Endothelial cell of umbilical vein (primary cell): ENCODE data around the gene FZD2. TPM values are rescaled to one million over a fixed set of nuclear protein-coding genes. Genes with fewer than 3 reads are reported as not detected.

Experiments
- BruUV-seq: library from RNA; stranded (reverse); fragments of 400-500 nt; replicated peaks from 2 replicates; lab custom pipeline; 2021; lab: Mats Ljungman, UMichigan
- CTCF ChIA-PET: fragments of 300-600, 350-600 bp; sonication (Branson Sonifier 250); formaldehyde crosslinking; loops from one replicate; lab custom pipeline; 2021; ENCODE audit warnings: antibody characterized with exemption, inconsistent platforms; lab: Charles Lee
- POLR2A ChIA-PET: fragments of 300-600, 350-600 bp; sonication (Branson Sonifier 250); formaldehyde crosslinking; loops from one replicate; lab custom pipeline; 2021; ENCODE audit warnings: antibody characterized with exemption, inconsistent platforms; lab: Charles Lee
- DNase-seq: peaks from one replicate; pipeline ENCODE4 v3.0.0-alpha.2; 2011; ENCODE audit warnings: low read depth, low spot score
- FAIRE-seq: peaks from 2 replicates; lab custom pipeline; 2011; peaks lifted over from hg19 to GRCh38; lab: Jason Lieb, UNC
- H2AFZ ChIP-seq: 2 replicates; pipeline ENCODE4 v1.6.0; 2012; ENCODE audit warnings: low read depth, low read length, control low read depth, inconsistent platforms
- H3K27ac ChIP-seq: 2 replicates; pipeline ENCODE4 v1.5.1; 2011; ENCODE audit warnings: low read depth, mild to moderate bottlenecking, control low read depth, low read length, moderate library complexity; ENCODE audit not compliant: insufficient read depth
- H3K27me3 ChIP-seq, 2 experiments: 2 replicates each; pipeline versions ENCODE4 v1.6.0 to v1.6.1; 2011; ENCODE audit warnings: low read length in 2 of 2, mixed read lengths in 1 of 2; ENCODE audit not compliant: control insufficient read depth in 2 of 2, insufficient read depth in 2 of 2
- H3K36me3 ChIP-seq, 2 experiments: 2 replicates in 1 of 2; 3 replicates in 1 of 2; pipeline ENCODE4 v1.5.1; 2011; ENCODE audit warnings: low read length in 2 of 2, mild to moderate bottlenecking in 1 of 2, moderate library complexity in 1 of 2; ENCODE audit not compliant: control insufficient read depth in 2 of 2, insufficient read depth in 2 of 2; ENCODE audit errors: extremely low read depth in 1 of 2
- H3K4me1 ChIP-seq: 3 replicates; pipeline ENCODE4 v1.5.1; 2011; ENCODE audit warnings: mild to moderate bottlenecking, low read length; ENCODE audit not compliant: control insufficient read depth, insufficient read depth; ENCODE audit errors: extremely low read depth
- H3K4me2 ChIP-seq: 2 replicates; pipeline ENCODE4 v1.6.1; 2011; ENCODE audit warnings: low read length, control low read depth, mixed read lengths; ENCODE audit not compliant: insufficient read depth
- H3K4me3 ChIP-seq, 3 experiments: fragments of 200-600 bp in 1 of 3; sonication (generic), shearing (Covaris generic) in 1 of 3; replicated peaks in 1 of 3; 2 replicates each; pipeline ENCODE4 v1.5.1; 2011 to 2016; ENCODE audit warnings: control low read depth in 3 of 3, low read length in 3 of 3, mild to moderate bottlenecking in 2 of 3, inconsistent platforms in 1 of 3, low read depth in 1 of 3, moderate library complexity in 1 of 3; ENCODE audit not compliant: insufficient read depth in 1 of 3
- H3K79me2 ChIP-seq: 2 replicates; pipeline ENCODE4 v1.6.0; 2012; ENCODE audit warnings: low read length, inconsistent platforms; ENCODE audit not compliant: control insufficient read depth, insufficient read depth
- H3K9ac ChIP-seq: replicated peaks from 2 replicates; pipeline ENCODE3; 2011; ENCODE audit warnings: low read length, control low read depth; ENCODE audit not compliant: insufficient read depth; ENCODE audit errors: extremely low read depth
- H3K9me1 ChIP-seq: replicated peaks from 3 replicates; pipeline ENCODE4 v1.6.0; 2011; ENCODE audit warnings: mild to moderate bottlenecking, low read length; ENCODE audit not compliant: control insufficient read depth, insufficient read depth; ENCODE audit errors: extremely low read depth
- H3K9me3 ChIP-seq: replicated peaks from 2 replicates; pipeline ENCODE4 v1.5.1; 2012; ENCODE audit warnings: low read length, inconsistent platforms; ENCODE audit not compliant: control insufficient read depth, insufficient read depth
- H4K20me1 ChIP-seq: replicated peaks from 2 replicates; pipeline ENCODE3; 2011; ENCODE audit warnings: mild to moderate bottlenecking, low read length; ENCODE audit not compliant: control insufficient read depth, insufficient read depth; ENCODE audit errors: extremely low read depth
- EZH2 ChIP-seq: IDR thresholded peaks from 2 replicates; pipeline ENCODE4 v1.6.1; 2012; ENCODE audit warnings: borderline replicate concordance, low read depth, mild to moderate bottlenecking, moderate library complexity, low read length, inconsistent platforms; ENCODE audit not compliant: severe bottlenecking
- FOS ChIP-seq: IDR thresholded peaks from 2 replicates; pipeline ENCODE4 v1.6.1; 2011; ENCODE audit warnings: mild to moderate bottlenecking, low read length, moderate library complexity, borderline replicate concordance; ENCODE audit not compliant: insufficient read depth
- GATA2 ChIP-seq: IDR thresholded peaks from 2 replicates; pipeline ENCODE4 v1.7.0; 2011; ENCODE audit warnings: low read depth, mild to moderate bottlenecking, moderate library complexity, mixed read lengths, low read length; ENCODE audit not compliant: insufficient read length, insufficient read depth
- JUN ChIP-seq: IDR thresholded peaks from 2 replicates; pipeline ENCODE4 v1.6.1; 2011; ENCODE audit warnings: borderline replicate concordance, low read depth; ENCODE audit not compliant: insufficient read length, insufficient read depth
- MAX ChIP-seq: IDR thresholded peaks from 2 replicates; pipeline ENCODE4 v1.6.1; 2011; ENCODE audit not compliant: insufficient read depth, insufficient read length
- MYC ChIP-seq: IDR thresholded peaks from one replicate; pipeline ENCODE4 v1.6.1; 2011; ENCODE audit warnings: mild to moderate bottlenecking, low read depth, low read length
- POLR2A ChIP-seq: IDR thresholded peaks from 2 replicates; pipeline ENCODE4 v1.6.1; 2012; ENCODE audit warnings: low read depth, mild to moderate bottlenecking, control low read depth, low read length
- POLR2AphosphoS5 ChIP-seq: IDR thresholded peaks from 2 replicates; pipeline ENCODE4 v1.6.1; 2012; ENCODE audit warnings: low read depth, mild to moderate bottlenecking, control low read depth, low read length, moderate library complexity; ENCODE audit not compliant: insufficient read depth
- dilution Hi-C: fragments of 300-500 bp; cut with MboI; formaldehyde crosslinking; loops from one replicate; pipeline ENCODE4 v1.15.0; 2019; ENCODE audit warnings: low sequenced_read_pairs; ENCODE audit not compliant: extremely low pct_ligation_motif_present
- intact Hi-C: fragments of 100-400 bp; cut with micrococcal nuclease; formaldehyde crosslinking; loops from one replicate; pipeline ENCODE4 v1.10.0; 2022
- polyA plus RNA-seq, 4 experiments: library from polyadenylated mRNA; depleted of rRNA in 3 of 4; stranded (reverse) in 3 of 4; unstranded in 1 of 4; fragments of >200 nt; gene quantifications; 2 replicates each; pipeline versions ENCODE4 v1.2.1 to v1.2.3, GENCODE V29; 2011 to 2012; ENCODE audit warnings: missing spikeins in 1 of 4
- total RNA-seq: library from RNA; stranded (reverse); gene quantifications from 2 replicates; pipeline ENCODE4 v1.2.3, GENCODE V29; 2021
- TF ChIP-seq, protein P1 (sequence below), 2 donors: IDR thresholded peaks; 1 replicate in 1 of 2; 2 replicates in 1 of 2; pipeline ENCODE4 v1.5.1; 2011; ENCODE audit warnings: low read length in 2 of 2, mild to moderate bottlenecking in 2 of 2, moderate library complexity in 2 of 2, control low read depth in 1 of 2, inconsistent platforms in 1 of 2, low read depth in 1 of 2; ENCODE audit not compliant: insufficient read depth in 1 of 2; ENCODE audit errors: extremely low read depth in 1 of 2

The FZD2 gene
- total and polyA plus RNA-seq, 2 donors (not counting 3 experiments of a cell fraction or from before 2014, with no cell fraction given): 5.8 to 14.0 TPM

- TF ChIP-seq POLR2AphosphoS5 (no peak), FOS (no peak), JUN (no peak), MYC (no peak), MAX (no peak), POLR2A (no peak), EZH2 (no peak), GATA2 (no peak)
- TF ChIP-seq, protein P1, sequence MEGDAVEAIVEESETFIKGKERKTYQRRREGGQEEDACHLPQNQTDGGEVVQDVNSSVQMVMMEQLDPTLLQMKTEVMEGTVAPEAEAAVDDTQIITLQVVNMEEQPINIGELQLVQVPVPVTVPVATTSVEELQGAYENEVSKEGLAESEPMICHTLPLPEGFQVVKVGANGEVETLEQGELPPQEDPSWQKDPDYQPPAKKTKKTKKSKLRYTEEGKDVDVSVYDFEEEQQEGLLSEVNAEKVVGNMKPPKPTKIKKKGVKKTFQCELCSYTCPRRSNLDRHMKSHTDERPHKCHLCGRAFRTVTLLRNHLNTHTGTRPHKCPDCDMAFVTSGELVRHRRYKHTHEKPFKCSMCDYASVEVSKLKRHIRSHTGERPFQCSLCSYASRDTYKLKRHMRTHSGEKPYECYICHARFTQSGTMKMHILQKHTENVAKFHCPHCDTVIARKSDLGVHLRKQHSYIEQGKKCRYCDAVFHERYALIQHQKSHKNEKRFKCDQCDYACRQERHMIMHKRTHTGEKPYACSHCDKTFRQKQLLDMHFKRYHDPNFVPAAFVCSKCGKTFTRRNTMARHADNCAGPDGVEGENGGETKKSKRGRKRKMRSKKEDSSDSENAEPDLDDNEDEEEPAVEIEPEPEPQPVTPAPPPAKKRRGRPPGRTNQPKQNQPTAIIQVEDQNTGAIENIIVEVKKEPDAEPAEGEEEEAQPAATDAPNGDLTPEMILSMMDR (IDR thresholded peaks at IDR 0.05; ENCODE audit: extremely low read depth in 1 of 2, insufficient read depth in 1 of 2, low read depth in 1 of 2, low read length in 2 of 2): no peak
- H3K4me1 ChIP-seq: no peaks in the 10 kb centered on the region
- H2AFZ ChIP-seq: no peak overlapping the region
- DNase-seq: no peak
- no peak overlapping the region for H3K9ac ChIP-seq
- H3K79me2 ChIP-seq: no peaks in the 10 kb centered on the region
- H3K9me1 ChIP-seq: no peaks in the 10 kb centered on the region
- H3K27ac ChIP-seq: no peak overlapping the region
- POLR2A ChIA-PET: no interaction called here
- dilution Hi-C loops: no loop called here
- FAIRE-seq: no peak
- H3K36me3 ChIP-seq: no peaks in the 10 kb centered on the region
- no peak overlapping the region for H3K4me2 ChIP-seq
- CTCF ChIA-PET: no interaction called here
- no peaks in the 10 kb centered on the region for H3K9me3 ChIP-seq
- no peak overlapping the region for H3K4me3 ChIP-seq
- intact Hi-C loops: no loop called here
- peaks cover 0 to 2% of the 10 kb centered on the region in 2 experiments for H3K27me3 ChIP-seq
- no TSS peak for BruUV-seq
- H4K20me1 ChIP-seq: no peaks in the 10 kb centered on the region
These were observed 35.9 kb downstream of the FZD2 start for GRCh38 chr17:44593156-44593555.
